ENCODE results near the gene PABPN1L. TPM values are rescaled to one million over a fixed set of nuclear protein-coding genes. Genes with fewer than 3 reads are reported as not detected.

PABPN1L gene
- total RNA-seq, 1 experiment from 2014 or later = not detected

DNA sequence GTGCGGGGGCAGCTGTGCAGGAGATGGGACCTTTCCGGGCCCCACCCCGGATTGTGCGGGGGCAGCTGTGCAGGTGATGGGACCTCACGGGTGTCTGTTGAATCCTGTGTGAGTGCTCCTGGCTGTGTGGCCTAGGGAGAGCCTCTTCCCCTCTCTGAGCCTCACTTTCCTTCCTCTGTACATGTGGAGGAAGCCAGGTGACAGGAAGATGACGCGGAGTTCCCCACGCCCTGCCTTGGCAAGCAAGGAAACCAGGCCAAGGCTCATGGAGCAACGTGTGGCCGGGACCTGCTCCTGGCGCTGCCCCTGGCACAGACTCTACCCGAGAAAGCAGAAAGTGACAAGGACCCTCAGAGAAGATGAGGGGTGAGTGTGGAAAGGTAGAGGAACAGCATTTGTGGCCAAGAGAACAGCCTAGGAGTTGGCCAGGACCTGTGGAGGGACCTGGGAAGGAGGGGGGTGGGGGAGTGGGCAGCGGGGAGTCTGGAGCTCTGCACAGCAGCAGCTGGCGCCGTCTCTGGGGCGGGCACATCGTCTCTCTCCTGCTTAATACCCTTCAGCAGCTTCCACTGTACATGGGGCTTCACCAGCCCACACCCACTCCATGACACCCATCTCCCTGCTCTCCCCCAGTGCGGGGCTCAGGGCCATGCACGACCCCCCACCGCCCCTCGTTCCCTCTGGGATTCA lies 38.4 kb upstream of the PABPN1L start:
- Histone ChIP-seq H3K14ac (ENCODE audit: insufficient read depth, low read length) (no peak overlapping the region), H3K23me2 (ENCODE audit: insufficient read length, low read depth, low read length, poor library complexity, severe bottlenecking) (no peaks in the 10 kb centered on the region), H3K18ac (ENCODE audit: insufficient read length, low read depth, low read length) (no peak overlapping the region), H2AFZ (ENCODE audit: low read length) (no peak overlapping the region), H2BK5ac (ENCODE audit: insufficient read length, low read length) (no peak overlapping the region), H2AK5ac (ENCODE audit: insufficient read length, low read length) (no peak overlapping the region), H4K8ac (replicated peaks; ENCODE audit: insufficient read length, low read depth, low read length) (no peak overlapping the region), H3K79me1 (ENCODE audit: insufficient read depth, low read depth, low read length, poor library complexity, severe bottlenecking) (no peaks in the 10 kb centered on the region), H3K9ac (ENCODE audit: extremely low read depth, insufficient read length, low read length) (no peak overlapping the region), H3K27me3 (ENCODE audit: insufficient read depth, low read length) (no peaks in the 10 kb centered on the region), H3K23ac (ENCODE audit: insufficient read length, low read depth, low read length) (no peak overlapping the region), H3K4ac (ENCODE audit: low read depth, low read length) (no peak overlapping the region), H4K91ac (ENCODE audit: insufficient read length, low read depth, low read length) (no peak overlapping the region), H2BK15ac (ENCODE audit: low read depth, low read length) (no peak overlapping the region), H2BK12ac (ENCODE audit: insufficient read length, low read depth, low read length) (no peak overlapping the region), H3K9me3 (ENCODE audit: control insufficient read depth, low read depth, low read length) (no peaks in the 10 kb centered on the region), H3K79me2 (ENCODE audit: insufficient read depth, low read length) (no peaks in the 10 kb centered on the region), H2BK120ac (ENCODE audit: low read depth, low read length, poor library complexity, severe bottlenecking) (no peak overlapping the region), H2BK20ac (ENCODE audit: low read depth, low read length, poor library complexity, severe bottlenecking) (no peak overlapping the region), H4K20me1 (ENCODE audit: control insufficient read depth, insufficient read depth, insufficient read length) (no peaks in the 10 kb centered on the region), H3K4me2 (ENCODE audit: insufficient read depth, insufficient read length, low read length) (no peak overlapping the region), H3K56ac (ENCODE audit: insufficient read length, low read depth, low read length) (no peak overlapping the region), H3T11ph (ENCODE audit: low read length) (no peak overlapping the region), H3K27ac (ENCODE audit: insufficient read length, low read depth, low read length) (no peak overlapping the region), H4K5ac (ENCODE audit: insufficient read length, low read depth, low read length) (no peak overlapping the region), H3K4me1 (ENCODE audit: insufficient read depth, low read length) (no peaks in the 10 kb centered on the region)
- Mint-ChIP-seq H3K9me3 (no peaks in the 10 kb centered on the region), H3K27ac (no peak overlapping the region), H3K4me3 (no peak overlapping the region; a peak in 1 of 5 replicates), H3K27me3 (ENCODE audit: low read depth) (no peaks in the 10 kb centered on the region; the same call in 1 of the 2 replicates), H3K36me3 (ENCODE audit: insufficient read depth in 1 of 3, low read depth in 3 of 3) (no peaks in the 10 kb centered on the region), H3K4me1 (peaks cover 6 to 15% of the 10 kb centered on the region in 2 experiments; a peak in 3 of 4 replicates)
- DNase-seq = no peak
- no CpG with 5 or more reads among the region's 21 CpGs for WGBS (ENCODE audit: extremely low coverage, insufficient read length, low lambda C conversion rate)
- TF ChIP-seq, protein P1, sequence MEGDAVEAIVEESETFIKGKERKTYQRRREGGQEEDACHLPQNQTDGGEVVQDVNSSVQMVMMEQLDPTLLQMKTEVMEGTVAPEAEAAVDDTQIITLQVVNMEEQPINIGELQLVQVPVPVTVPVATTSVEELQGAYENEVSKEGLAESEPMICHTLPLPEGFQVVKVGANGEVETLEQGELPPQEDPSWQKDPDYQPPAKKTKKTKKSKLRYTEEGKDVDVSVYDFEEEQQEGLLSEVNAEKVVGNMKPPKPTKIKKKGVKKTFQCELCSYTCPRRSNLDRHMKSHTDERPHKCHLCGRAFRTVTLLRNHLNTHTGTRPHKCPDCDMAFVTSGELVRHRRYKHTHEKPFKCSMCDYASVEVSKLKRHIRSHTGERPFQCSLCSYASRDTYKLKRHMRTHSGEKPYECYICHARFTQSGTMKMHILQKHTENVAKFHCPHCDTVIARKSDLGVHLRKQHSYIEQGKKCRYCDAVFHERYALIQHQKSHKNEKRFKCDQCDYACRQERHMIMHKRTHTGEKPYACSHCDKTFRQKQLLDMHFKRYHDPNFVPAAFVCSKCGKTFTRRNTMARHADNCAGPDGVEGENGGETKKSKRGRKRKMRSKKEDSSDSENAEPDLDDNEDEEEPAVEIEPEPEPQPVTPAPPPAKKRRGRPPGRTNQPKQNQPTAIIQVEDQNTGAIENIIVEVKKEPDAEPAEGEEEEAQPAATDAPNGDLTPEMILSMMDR (conservative IDR thresholded peaks at IDR 0.05) = no peak
